Keratinocyte (primary cell): ENCODE measurements around the gene TAS2R38.

Source experiments
- EZH2 ChIP-seq: IDR thresholded peaks from one replicate; pipeline ENCODE4 v1.6.1; 2012; ENCODE audit warnings: inconsistent platforms, mild to moderate bottlenecking, low read length, moderate library complexity
- TF ChIP-seq, protein P1 (sequence below), 3 experiments: IDR thresholded peaks in 1 of 3; conservative IDR thresholded peaks in 1 of 3; optimal IDR thresholded peaks in 1 of 3; 2 replicates in 2 of 3; 3 replicates in 1 of 3; pipeline versions ENCODE3 to v1.5.1; 2011; ENCODE audit warnings: low read length in 3 of 3, mild to moderate bottlenecking in 3 of 3, moderate library complexity in 2 of 3, control low read depth in 1 of 3, inconsistent platforms in 1 of 3; ENCODE audit not compliant: insufficient read depth in 2 of 3; ENCODE audit errors: extremely low read depth in 1 of 3

DNA sequence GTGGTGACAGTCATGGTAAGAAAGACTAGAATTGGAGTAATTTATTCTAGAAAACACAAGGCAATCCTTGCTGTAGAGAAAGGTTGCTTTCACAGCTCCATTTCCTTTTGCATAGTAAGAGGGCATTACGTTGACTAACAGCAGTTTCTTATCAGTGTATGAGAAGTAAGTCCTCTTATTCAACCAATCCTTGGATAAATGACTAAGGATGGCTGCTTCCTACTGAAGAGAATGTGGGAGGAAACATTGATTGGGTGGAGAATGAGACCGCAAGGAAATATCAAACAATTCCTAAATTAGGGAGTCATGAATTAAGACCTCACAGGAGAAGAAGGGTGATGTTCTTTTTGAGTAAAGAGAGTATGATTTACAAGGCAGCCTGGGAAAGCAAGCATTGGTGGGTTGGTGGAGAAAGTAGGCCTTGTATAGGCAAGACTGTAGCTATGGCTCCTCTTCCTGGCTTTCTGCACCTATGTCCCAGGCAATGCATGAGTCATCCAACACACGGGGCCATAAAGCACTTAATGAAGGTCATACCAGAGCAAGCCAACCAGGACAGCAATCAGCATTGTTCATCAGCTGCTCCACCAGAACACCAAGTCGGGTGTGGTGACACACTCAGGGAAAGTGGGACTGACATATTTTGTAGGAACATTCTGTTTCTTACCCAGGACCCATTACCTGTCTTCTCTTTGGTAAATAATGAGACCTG, 27.7 kb upstream of the TAS2R38 start:
- TF ChIP-seq, protein P1, sequence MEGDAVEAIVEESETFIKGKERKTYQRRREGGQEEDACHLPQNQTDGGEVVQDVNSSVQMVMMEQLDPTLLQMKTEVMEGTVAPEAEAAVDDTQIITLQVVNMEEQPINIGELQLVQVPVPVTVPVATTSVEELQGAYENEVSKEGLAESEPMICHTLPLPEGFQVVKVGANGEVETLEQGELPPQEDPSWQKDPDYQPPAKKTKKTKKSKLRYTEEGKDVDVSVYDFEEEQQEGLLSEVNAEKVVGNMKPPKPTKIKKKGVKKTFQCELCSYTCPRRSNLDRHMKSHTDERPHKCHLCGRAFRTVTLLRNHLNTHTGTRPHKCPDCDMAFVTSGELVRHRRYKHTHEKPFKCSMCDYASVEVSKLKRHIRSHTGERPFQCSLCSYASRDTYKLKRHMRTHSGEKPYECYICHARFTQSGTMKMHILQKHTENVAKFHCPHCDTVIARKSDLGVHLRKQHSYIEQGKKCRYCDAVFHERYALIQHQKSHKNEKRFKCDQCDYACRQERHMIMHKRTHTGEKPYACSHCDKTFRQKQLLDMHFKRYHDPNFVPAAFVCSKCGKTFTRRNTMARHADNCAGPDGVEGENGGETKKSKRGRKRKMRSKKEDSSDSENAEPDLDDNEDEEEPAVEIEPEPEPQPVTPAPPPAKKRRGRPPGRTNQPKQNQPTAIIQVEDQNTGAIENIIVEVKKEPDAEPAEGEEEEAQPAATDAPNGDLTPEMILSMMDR (optimal IDR thresholded peaks at IDR 0.05 in 1 of 3, IDR thresholded peaks at IDR 0.05 in 1 of 3, conservative IDR thresholded peaks at IDR 0.05 in 1 of 3; ENCODE audit: extremely low read depth in 1 of 3, insufficient read depth in 2 of 3, low read length in 3 of 3): no peak
- TF ChIP-seq EZH2: no peak
